ENCODE measurements around the gene LRRC7.
"Not testable (repeated sequence)": the region's sequence is repeated elsewhere in the genome, so short reads cannot be mapped to it uniquely, and the experiment has no call there.

The LRRC7 gene

DNA sequence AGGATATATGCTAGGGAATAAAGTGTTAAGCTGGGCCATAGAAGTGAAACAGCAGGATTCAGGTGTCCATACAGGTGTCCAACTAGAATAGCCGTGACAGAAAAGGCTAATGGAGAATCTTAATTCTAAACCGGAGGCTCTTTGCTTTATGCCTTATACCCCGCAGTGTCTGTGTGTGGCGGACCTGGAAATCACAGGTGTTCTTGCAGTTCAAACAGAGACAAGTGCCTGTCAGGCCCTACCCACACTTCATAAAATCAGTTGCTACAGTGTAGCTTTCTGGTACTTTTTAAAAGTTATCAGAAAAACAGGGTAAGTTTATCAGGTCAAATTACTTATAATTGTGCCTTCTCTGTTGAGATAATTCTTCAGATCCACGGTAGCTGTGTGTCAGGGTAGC is 293.9 kb downstream of the LRRC7 start:
- no peaks in the 10 kb centered on the region for H3K9me3 ChIP-seq (ENCODE audit: severe bottlenecking)
- no peaks in the 10 kb centered on the region for H3K36me3 ChIP-seq
- no peak overlapping the region for H3K27ac ChIP-seq
- TF ChIP-seq, protein P1, sequence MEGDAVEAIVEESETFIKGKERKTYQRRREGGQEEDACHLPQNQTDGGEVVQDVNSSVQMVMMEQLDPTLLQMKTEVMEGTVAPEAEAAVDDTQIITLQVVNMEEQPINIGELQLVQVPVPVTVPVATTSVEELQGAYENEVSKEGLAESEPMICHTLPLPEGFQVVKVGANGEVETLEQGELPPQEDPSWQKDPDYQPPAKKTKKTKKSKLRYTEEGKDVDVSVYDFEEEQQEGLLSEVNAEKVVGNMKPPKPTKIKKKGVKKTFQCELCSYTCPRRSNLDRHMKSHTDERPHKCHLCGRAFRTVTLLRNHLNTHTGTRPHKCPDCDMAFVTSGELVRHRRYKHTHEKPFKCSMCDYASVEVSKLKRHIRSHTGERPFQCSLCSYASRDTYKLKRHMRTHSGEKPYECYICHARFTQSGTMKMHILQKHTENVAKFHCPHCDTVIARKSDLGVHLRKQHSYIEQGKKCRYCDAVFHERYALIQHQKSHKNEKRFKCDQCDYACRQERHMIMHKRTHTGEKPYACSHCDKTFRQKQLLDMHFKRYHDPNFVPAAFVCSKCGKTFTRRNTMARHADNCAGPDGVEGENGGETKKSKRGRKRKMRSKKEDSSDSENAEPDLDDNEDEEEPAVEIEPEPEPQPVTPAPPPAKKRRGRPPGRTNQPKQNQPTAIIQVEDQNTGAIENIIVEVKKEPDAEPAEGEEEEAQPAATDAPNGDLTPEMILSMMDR (IDR thresholded peaks at IDR 0.05; ENCODE audit: low read depth, low read length) = no peak
- no peak for DNase-seq
- H3K27me3 ChIP-seq (ENCODE audit: insufficient read depth, low read depth, severe bottlenecking) = no peaks in the 10 kb centered on the region
- no peak overlapping the region for H3K4me3 ChIP-seq (ENCODE audit: low read depth, low read length)

DNA sequence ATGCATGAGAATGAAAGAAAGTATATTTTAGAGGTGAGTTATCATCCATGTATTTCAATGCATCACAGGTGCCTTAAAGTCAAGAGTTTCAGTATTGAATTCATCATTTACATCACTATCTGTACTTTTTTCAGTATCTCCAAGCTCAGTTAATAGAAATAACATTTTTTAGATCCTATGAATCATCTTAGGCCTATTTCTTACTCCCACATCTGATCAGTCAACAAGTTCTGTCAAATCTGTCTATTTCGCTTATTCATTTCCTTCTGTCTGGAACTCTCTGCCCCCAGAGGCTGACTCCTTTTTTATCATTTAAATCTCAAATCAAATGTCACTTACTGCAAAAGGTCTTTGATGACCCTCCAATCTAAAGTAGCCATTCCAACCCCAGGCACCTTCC is 295.2 kb downstream of the LRRC7 start:
- H3K4me3 ChIP-seq (ENCODE audit: low read depth, low read length) = no peak overlapping the region
- DNase-seq = no peak
- TF ChIP-seq, protein P1 (IDR thresholded peaks at IDR 0.05; ENCODE audit: low read depth, low read length) = no peak
- H3K27me3 ChIP-seq (ENCODE audit: insufficient read depth, low read depth, severe bottlenecking) = no peaks in the 10 kb centered on the region
- H3K36me3 ChIP-seq = no peaks in the 10 kb centered on the region
- no peaks in the 10 kb centered on the region for H3K9me3 ChIP-seq (ENCODE audit: severe bottlenecking)
- no peak overlapping the region for H3K27ac ChIP-seq

DNA sequence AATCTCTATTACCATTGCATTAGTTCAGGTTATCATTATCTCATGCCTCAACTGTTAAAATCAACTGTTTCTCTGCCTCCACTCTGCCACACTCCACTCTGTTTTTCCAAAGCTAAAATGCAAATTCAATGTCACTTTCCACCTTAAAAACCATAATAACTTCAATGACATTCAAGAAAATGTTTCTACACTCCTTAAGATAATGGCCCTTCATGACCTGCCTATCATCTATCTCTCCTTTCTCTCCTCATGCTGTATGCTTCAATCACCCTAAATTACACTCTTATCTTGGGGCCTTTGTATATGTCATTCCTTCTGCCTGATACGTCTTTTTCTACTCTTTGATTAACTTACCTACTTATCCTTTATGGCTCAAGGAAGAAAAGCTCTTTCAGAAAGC is 296.0 kb downstream of the LRRC7 start:
- no peak overlapping the region for H3K27ac ChIP-seq
- DNase-seq = no peak
- TF ChIP-seq, protein P1 (IDR thresholded peaks at IDR 0.05; ENCODE audit: low read depth, low read length) = no peak
- H3K4me3 ChIP-seq (ENCODE audit: low read depth, low read length) = no peak overlapping the region
- no peaks in the 10 kb centered on the region for H3K36me3 ChIP-seq
- no peaks in the 10 kb centered on the region for H3K9me3 ChIP-seq (ENCODE audit: severe bottlenecking)
- H3K27me3 ChIP-seq (ENCODE audit: insufficient read depth, low read depth, severe bottlenecking) = no peaks in the 10 kb centered on the region

DNA sequence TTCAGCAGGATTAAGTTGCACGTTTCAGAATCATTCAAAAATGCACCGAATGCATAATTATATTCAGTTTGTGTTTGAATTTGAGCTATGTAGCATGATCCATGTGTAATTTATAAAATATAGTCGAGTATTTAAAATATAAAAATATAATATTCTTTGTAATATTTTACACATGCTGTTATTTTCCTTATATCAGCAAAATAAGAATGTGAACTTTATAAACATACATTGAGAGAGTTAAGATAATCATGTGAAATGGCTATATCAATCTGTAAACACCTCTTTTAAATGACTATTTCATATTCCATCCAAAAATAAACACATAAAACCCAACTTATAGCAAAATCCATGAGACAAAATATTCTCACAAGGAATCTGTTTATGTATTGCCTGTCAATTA is 303.7 kb downstream of the LRRC7 start:
- H3K36me3 ChIP-seq = no peaks in the 10 kb centered on the region
- no peak for DNase-seq
- H3K27ac ChIP-seq = no peak overlapping the region
- TF ChIP-seq, protein P1 (IDR thresholded peaks at IDR 0.05; ENCODE audit: low read depth, low read length) = no peak
- H3K4me3 ChIP-seq (ENCODE audit: low read depth, low read length) = no peak overlapping the region
- no peaks in the 10 kb centered on the region for H3K9me3 ChIP-seq (ENCODE audit: severe bottlenecking)
- no peaks in the 10 kb centered on the region for H3K27me3 ChIP-seq (ENCODE audit: insufficient read depth, low read depth, severe bottlenecking)

DNA sequence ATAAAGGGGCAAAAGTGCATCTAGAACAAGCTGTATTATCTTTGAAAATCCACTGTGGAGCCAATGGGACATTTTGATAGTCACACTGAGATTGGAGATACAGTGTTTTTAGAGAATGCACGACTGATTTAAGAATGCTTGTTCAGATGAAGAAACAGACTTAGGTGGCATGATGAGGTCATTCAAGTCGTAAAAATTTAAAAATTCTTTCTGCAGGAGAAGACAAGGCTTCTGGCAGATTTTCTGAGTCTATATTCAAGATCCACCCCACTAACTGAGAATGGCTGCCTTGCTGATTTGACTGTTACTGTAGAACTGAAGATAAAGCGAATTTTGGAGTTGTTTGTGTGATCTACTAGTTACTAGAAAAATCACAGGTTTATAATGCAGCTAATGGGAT is 310.6 kb downstream of the LRRC7 start:
- H3K9me3 ChIP-seq (ENCODE audit: severe bottlenecking) = no peaks in the 10 kb centered on the region
- no peak for DNase-seq
- no peak overlapping the region for H3K4me3 ChIP-seq (ENCODE audit: low read depth, low read length)
- H3K27ac ChIP-seq = no peak overlapping the region
- no peaks in the 10 kb centered on the region for H3K27me3 ChIP-seq (ENCODE audit: insufficient read depth, low read depth, severe bottlenecking)
- TF ChIP-seq, protein P1 (IDR thresholded peaks at IDR 0.05; ENCODE audit: low read depth, low read length) = no peak
- H3K36me3 ChIP-seq = no peaks in the 10 kb centered on the region

DNA sequence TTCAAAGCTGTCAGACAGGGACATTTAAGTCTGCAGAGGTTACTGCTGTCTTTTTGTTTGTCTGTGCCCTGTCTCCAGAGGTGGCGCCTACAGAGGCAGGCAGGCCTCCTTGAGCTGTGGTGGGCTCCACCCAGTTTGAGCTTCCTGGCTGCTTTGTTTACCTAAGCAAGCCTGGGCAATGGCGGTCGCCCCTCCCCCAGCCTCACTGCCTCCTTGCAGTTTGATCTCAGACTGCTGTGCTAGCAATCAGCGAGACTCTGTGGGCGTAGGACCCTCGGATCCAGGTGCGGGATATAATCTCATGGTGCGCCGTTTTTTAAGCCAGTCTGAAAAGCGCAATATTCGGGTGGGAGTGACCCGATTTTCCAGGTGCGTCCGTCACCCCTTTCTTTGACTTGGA is 320.3 kb downstream of the LRRC7 start:
- H3K36me3 ChIP-seq; H3K4me3 ChIP-seq (ENCODE audit: low read depth, low read length); H3K27ac ChIP-seq; H3K27me3 ChIP-seq (ENCODE audit: insufficient read depth, low read depth, severe bottlenecking); DNase-seq; H3K9me3 ChIP-seq (ENCODE audit: severe bottlenecking): not testable (repeated sequence)
